GM12878 (cell line): ENCODE results near the gene POM121L12. TPM values are rescaled to one million over a fixed set of nuclear protein-coding genes. Genes with fewer than 3 reads are reported as not detected.

ENCODE experiments used
- ATAC-seq: fragments of 200-7000 bp; cut with Tn5 transposase; 3 replicates; pipeline ENCODE4 v1.9.1; 2020; ENCODE audit warnings: mild to moderate bottlenecking, moderate library complexity
- BruUV-seq: library from RNA; stranded (reverse); fragments of 400-500 nt; replicated peaks from 2 replicates; lab custom pipeline; 2021; lab: Mats Ljungman, UMichigan
- CTCF ChIA-PET: fragments of 300-600 bp; sonication (Branson Sonifier 250); formaldehyde crosslinking; extraction: SDS; loops from one replicate; lab custom pipeline; 2021; ENCODE audit warnings: inconsistent platforms; lab: Yijun Ruan, JAX
- POLR2A ChIA-PET: fragments of 350-600 bp; formaldehyde crosslinking; extraction: SDS; loops from one replicate; lab custom pipeline; 2021; ENCODE audit warnings: inconsistent platforms; lab: Charles Lee
- RAD21 ChIA-PET: fragments of 300-600 bp; sonication (Branson Sonifier 250); formaldehyde crosslinking; loops from one replicate; lab custom pipeline; 2023; ENCODE audit warnings: antibody characterized with exemption; ENCODE audit not compliant: unreplicated experiment; lab: Charles Lee
- SMC1A ChIA-PET: fragments of 300-600 bp; sonication (Branson Sonifier 250); formaldehyde crosslinking; loops from one replicate; lab custom pipeline; 2023; ENCODE audit not compliant: unreplicated experiment, uncharacterized antibody; lab: Charles Lee
- DNase-seq: peaks from one replicate; pipeline ENCODE4 v3.0.0-alpha.2; 2011; ENCODE audit warnings: low read depth, low spot score
- FAIRE-seq: peaks from 3 replicates; lab custom pipeline; 2011; peaks lifted over from hg19 to GRCh38; lab: Jason Lieb, UNC
- H2AFZ ChIP-seq: 2 replicates; pipeline ENCODE4 v1.6.0; 2011; ENCODE audit warnings: low read depth, low read length, control low read depth; ENCODE audit not compliant: control insufficient read depth
- H3K27ac ChIP-seq: 2 replicates; pipeline ENCODE4 v1.5.1; 2011; ENCODE audit warnings: control low read depth; ENCODE audit not compliant: control insufficient read depth, insufficient read depth
- H3K27me3 ChIP-seq, 2 experiments: replicated peaks in 1 of 2; 2 replicates each; pipeline versions ENCODE4 v1.6.0 to v1.6.1; 2011; ENCODE audit warnings: low read length in 1 of 2; ENCODE audit not compliant: control insufficient read depth in 2 of 2, insufficient read depth in 2 of 2
- H3K36me3 ChIP-seq, 2 experiments: 2 replicates each; pipeline ENCODE4 v1.5.1; 2011; ENCODE audit warnings: low read length in 1 of 2; ENCODE audit not compliant: control insufficient read depth in 2 of 2, insufficient read depth in 2 of 2
- H3K4me1 ChIP-seq: 2 replicates; pipeline ENCODE4 v1.6.1; 2011; ENCODE audit warnings: mild to moderate bottlenecking, low read length, moderate library complexity, mixed read lengths; ENCODE audit not compliant: control insufficient read depth, insufficient read depth
- H3K4me2 ChIP-seq: 2 replicates; pipeline ENCODE4 v1.6.0; 2011; ENCODE audit warnings: control low read depth; ENCODE audit not compliant: control insufficient read depth, insufficient read depth
- H3K4me3 ChIP-seq: fragments of 200-600 bp; sonication (generic); 2 replicates; pipeline ENCODE4 v1.5.1; 2016
- H3K79me2 ChIP-seq: 2 replicates; pipeline ENCODE4 v1.6.0; 2011; ENCODE audit warnings: low read length; ENCODE audit not compliant: control insufficient read depth, insufficient read depth
- H3K9ac ChIP-seq: 2 replicates; pipeline ENCODE4 v1.8.0; 2011; ENCODE audit warnings: low read length, control low read depth, mixed read lengths; ENCODE audit not compliant: control insufficient read depth, insufficient read depth
- H3K9me3 ChIP-seq: replicated peaks from 3 replicates; pipeline ENCODE4 v1.5.1; 2011; ENCODE audit warnings: mild to moderate bottlenecking, low read length; ENCODE audit not compliant: control insufficient read depth, insufficient read depth
- H4K20me1 ChIP-seq: 2 replicates; pipeline ENCODE4 v1.6.0; 2011; ENCODE audit not compliant: control insufficient read depth, insufficient read depth
- CBFB ChIP-seq: IDR thresholded peaks from 2 replicates; pipeline ENCODE4 v1.6.1; 2016; ENCODE audit warnings: antibody characterized with exemption, low read depth
- GABPA ChIP-seq: IDR thresholded peaks from 2 replicates; pipeline ENCODE4 v1.6.1; 2014; ENCODE audit warnings: antibody characterized with exemption, low read depth, mild to moderate bottlenecking, inconsistent platforms
- JUND ChIP-seq: IDR thresholded peaks from 2 replicates; pipeline ENCODE4 v1.6.1; 2012; ENCODE audit warnings: low read depth, mild to moderate bottlenecking, low read length, improper control_type of control experiment, moderate library complexity
- PML ChIP-seq: IDR thresholded peaks from 2 replicates; pipeline ENCODE4 v1.6.1; 2012; ENCODE audit warnings: low read length, inconsistent platforms
- POU2F2 ChIP-seq: IDR thresholded peaks from 3 replicates; pipeline ENCODE4 v1.6.1; 2011; ENCODE audit warnings: low read depth, mild to moderate bottlenecking, low read length, borderline replicate concordance
- RBBP5 ChIP-seq: fragments of 200-600 bp; sonication (generic); conservative IDR thresholded peaks from 2 replicates; pipeline ENCODE4 v1.6.1; 2016
- RUNX3 ChIP-seq: IDR thresholded peaks from 2 replicates; pipeline ENCODE4 v1.6.1; 2012; ENCODE audit warnings: low read length, inconsistent platforms
- YY1 ChIP-seq: IDR thresholded peaks from 2 replicates; pipeline ENCODE4 v1.6.1; 2011; ENCODE audit warnings: low read depth, mild to moderate bottlenecking, low read length
- WGBS: methylation state at CpG from one replicate; pipeline ENCODE4 v1.1.6; 2016; ENCODE audit warnings: low lambda C conversion rate; ENCODE audit not compliant: insufficient replicate concordance, insufficient coverage; ENCODE audit errors: missing lambda C conversion rate; 5-methylcytosine and 5-hydroxymethylcytosine counted together
- in situ Hi-C: fragments of 300-500 bp; cut with MboI; formaldehyde crosslinking; loops from 9 replicates; pipeline ENCODE4 v1.14.3; 2018; ENCODE audit warnings: mixed read lengths
- intact Hi-C: fragments of 100-400 bp; cut with micrococcal nuclease; formaldehyde crosslinking; loops from one replicate; pipeline ENCODE4 v1.14.2; 2022; ENCODE audit not compliant: unreplicated experiment
- polyA plus RNA-seq, 11 experiments: library from polyadenylated mRNA; depleted of rRNA in 4 of 11; unstranded in 6 of 11; stranded (reverse) in 5 of 11; fragments of >200 nt; fragmentation: Nextera tagmentation in 4 of 11; fragmentation: Illumina TruSeq in 1 of 11; extraction: Ambion mirVana in 4 of 11; extraction: Trizol in 1 of 11; gene quantifications; 1 replicate in 1 of 11; 2 replicates in 10 of 11; pipeline versions ENCODE4 v1.2.1 to v1.2.3, GENCODE V29; 2011 to 2016; ENCODE audit warnings: inconsistent platforms in 2 of 11, missing spikeins in 2 of 11, low read depth in 1 of 11
- total RNA-seq, 4 experiments: library from RNA; depleted of rRNA in 3 of 4; stranded (reverse); fragments of >200 nt in 3 of 4; fragmentation: Illumina TruSeq in 1 of 4; extraction: Trizol in 1 of 4; gene quantifications; 2 replicates each; pipeline versions ENCODE4 v1.2.1 to v1.2.3, GENCODE V29; 2013 to 2021

Gene POM121L12
- total and polyA plus RNA-seq, 10 of the 15 experiments (the other 5 are each of a cell fraction or from before 2014, with no cell fraction given), result not detected

DNA sequence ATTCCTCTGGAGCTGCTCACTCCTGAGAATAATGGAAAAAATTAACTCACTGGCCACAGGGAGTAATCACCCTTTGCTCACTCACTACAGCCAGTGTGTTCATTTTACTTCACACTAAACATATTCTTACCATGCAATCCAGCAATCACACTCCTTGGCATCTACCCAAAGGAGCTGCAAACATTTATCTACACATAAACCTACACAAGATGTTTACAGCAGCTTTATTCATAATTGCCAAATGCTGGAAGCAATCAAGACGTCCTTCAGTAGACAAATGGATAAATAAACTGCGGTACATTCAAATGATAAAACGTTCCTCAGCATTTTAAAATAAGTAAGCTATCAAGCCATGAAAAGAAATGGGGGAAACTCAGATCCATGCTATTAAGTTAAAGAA, 34.2 kb upstream of the POM121L12 start:
- SMC1A ChIA-PET, result no interaction called here
- TF ChIP-seq CBFB (no peak), RBBP5 (no peak), YY1 (no peak), POU2F2 (no peak), JUND (no peak), PML (no peak), RUNX3 (no peak)
- Histone ChIP-seq H3K4me3 (no peak overlapping the region), H3K4me1 (no peaks in the 10 kb centered on the region), H3K79me2 (no peaks in the 10 kb centered on the region), H3K9ac (no peak overlapping the region), H2AFZ (no peak overlapping the region), H3K4me2 (no peak overlapping the region), H3K27ac (no peak overlapping the region), H3K9me3 (no peaks in the 10 kb centered on the region; the same call in 2 of the 3 replicates), H3K36me3 (no peaks in the 10 kb centered on the region), H3K27me3 (no peaks in the 10 kb centered on the region), H4K20me1 (no peaks in the 10 kb centered on the region)
- POLR2A ChIA-PET, result no interaction called here
- DNase-seq (no peak), FAIRE-seq (no peak), ATAC-seq (no peak)
- RAD21 ChIA-PET, result no interaction called here
- intact Hi-C loops (no loop called here), in situ Hi-C loops (no loop called here)
- WGBS, result 29% methylated on average over 3 of the region's 3 CpGs
- CTCF ChIA-PET, result no interaction called here
- BruUV-seq, result no TSS peak

DNA sequence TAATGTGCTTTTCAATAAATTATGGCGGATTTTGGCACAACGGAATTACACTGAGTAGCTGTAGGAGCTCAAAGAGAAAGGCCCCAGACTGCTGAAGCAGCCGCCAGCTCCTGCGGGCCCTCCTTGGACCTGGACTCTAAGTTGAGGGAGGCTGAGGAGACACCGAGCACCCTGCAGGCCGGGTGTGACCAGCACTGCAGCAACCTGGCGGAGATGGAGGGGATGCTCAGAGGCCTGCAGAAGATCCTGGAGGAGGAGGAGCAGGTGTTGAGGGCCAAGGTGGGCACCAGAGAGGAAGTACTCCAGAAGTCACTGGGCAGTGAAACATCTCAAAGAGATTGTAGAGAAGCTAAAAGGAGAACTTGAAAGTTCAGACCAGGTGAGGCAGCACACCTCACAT, 33.0 kb upstream of the POM121L12 start:
- POLR2A ChIA-PET, result no interaction called here
- no peak for FAIRE-seq
- Histone ChIP-seq H3K27me3 (no peaks in the 10 kb centered on the region), H3K4me1 (no peaks in the 10 kb centered on the region), H3K27ac (no peak overlapping the region), H3K79me2 (no peaks in the 10 kb centered on the region), H3K9ac (no peak overlapping the region), H4K20me1 (no peaks in the 10 kb centered on the region), H2AFZ (no peak overlapping the region), H3K9me3 (no peaks in the 10 kb centered on the region; the same call in 2 of the 3 replicates), H3K4me3 (no peak overlapping the region), H3K36me3 (no peaks in the 10 kb centered on the region), H3K4me2 (no peak overlapping the region)
- in situ Hi-C loops, result no loop called here
- CTCF ChIA-PET, result no interaction called here
- DNase-seq, result no peak
- no peak for TF ChIP-seq GABPA
- 34% methylated on average over 7 of the region's 7 CpGs for WGBS
- SMC1A ChIA-PET, result no interaction called here
- intact Hi-C loops, result no loop called here
- RAD21 ChIA-PET, result no interaction called here
- no peak for ATAC-seq
- BruUV-seq, result no TSS peak
